Mucosa of stomach (tissue), 1 donor: ENCODE results near the gene OGA.

Experiments used
- H3K27me3 ChIP-seq: one replicate; pipeline ENCODE4 v1.7.0; 2013; ENCODE audit warnings: mild to moderate bottlenecking, low read length; ENCODE audit not compliant: control insufficient read depth, insufficient read depth
- H3K36me3 ChIP-seq: one replicate; pipeline ENCODE4 v1.7.0; 2013; ENCODE audit warnings: low read length; ENCODE audit not compliant: control insufficient read depth, insufficient read depth
- H3K4me1 ChIP-seq: one replicate; pipeline ENCODE4 v1.7.0; 2013; ENCODE audit warnings: mild to moderate bottlenecking, low read length; ENCODE audit not compliant: control insufficient read depth, insufficient read depth
- H3K4me3 ChIP-seq: one replicate; pipeline ENCODE4 v1.7.0; 2013; ENCODE audit warnings: low read length
- H3K9ac ChIP-seq: one replicate; pipeline ENCODE4 v1.7.0; 2013; ENCODE audit warnings: mild to moderate bottlenecking, low read length, moderate library complexity
- H3K9me3 ChIP-seq: one replicate; pipeline ENCODE4 v1.7.0; 2013; ENCODE audit warnings: mild to moderate bottlenecking, low read length, moderate library complexity; ENCODE audit not compliant: control insufficient read depth
- donor health status: Pancreatic carcinoma.

The OGA gene

DNA sequence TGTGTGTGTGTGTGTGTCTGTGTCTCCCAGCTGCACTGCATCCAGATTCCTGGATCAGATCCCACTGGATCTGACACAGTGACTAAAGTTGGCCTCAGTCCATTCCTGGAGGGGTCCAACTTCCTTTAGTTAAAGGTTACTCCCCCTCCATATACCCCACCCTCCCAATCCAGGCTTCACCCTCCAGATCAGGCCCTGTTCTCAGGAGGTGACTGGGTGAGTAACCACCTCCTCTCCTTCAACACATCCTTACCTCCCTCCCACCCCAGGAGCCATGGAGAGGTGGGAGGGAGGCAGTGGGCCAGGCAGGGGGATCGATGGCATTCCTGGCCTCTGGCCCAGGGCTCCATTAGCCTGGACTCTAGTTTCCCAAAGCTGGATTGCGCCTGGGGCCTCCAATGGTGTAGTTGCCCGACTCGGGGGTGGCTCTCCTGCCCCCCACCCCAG lies 14.1 kb upstream of the OGA start:
- Histone ChIP-seq H3K9ac (no peak overlapping the region), H3K4me3 (no peak overlapping the region), H3K9me3 (no peaks in the 10 kb centered on the region), H3K36me3 (no peaks in the 10 kb centered on the region), H3K4me1 (peaks cover 15% of the 10 kb centered on the region), H3K27me3 (no peaks in the 10 kb centered on the region)

DNA sequence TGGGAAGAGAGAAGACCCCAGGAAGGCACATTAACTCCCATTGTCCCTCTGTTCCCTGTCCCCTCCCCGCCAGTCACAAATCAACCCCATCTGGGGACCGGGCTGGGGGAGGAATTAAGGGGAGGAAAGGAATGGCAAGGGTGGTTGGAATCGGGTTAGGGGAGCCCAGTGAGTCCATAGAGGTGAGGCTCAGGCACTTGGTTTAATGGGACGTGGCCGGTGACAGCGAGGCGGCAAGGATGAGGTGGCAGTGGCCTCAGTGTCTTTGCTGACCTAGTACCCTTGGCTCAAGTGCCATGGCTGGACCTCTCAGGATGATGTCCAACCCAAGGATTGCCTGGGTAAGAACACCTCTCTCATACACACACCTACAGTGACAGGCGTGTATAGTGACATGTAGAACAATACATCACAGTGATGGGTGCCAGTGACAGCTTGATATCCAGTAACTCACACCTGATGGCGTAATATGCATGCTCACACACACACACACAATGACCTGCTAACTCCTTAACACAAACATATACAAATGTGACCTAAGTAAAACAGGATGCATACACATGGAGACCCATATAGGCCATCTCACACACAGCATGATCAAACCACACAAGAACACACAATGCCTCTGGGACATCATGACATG lies 13.0 kb upstream of the OGA start:
- no peaks in the 10 kb centered on the region for H3K36me3 ChIP-seq
- H3K27me3 ChIP-seq: no peaks in the 10 kb centered on the region
- H3K4me3 ChIP-seq: peak overlapping the region; percentile 6
- H3K9me3 ChIP-seq: no peaks in the 10 kb centered on the region
- peaks cover 15% of the 10 kb centered on the region for H3K4me1 ChIP-seq
- peak overlapping the region; percentile 30 for H3K9ac ChIP-seq

DNA sequence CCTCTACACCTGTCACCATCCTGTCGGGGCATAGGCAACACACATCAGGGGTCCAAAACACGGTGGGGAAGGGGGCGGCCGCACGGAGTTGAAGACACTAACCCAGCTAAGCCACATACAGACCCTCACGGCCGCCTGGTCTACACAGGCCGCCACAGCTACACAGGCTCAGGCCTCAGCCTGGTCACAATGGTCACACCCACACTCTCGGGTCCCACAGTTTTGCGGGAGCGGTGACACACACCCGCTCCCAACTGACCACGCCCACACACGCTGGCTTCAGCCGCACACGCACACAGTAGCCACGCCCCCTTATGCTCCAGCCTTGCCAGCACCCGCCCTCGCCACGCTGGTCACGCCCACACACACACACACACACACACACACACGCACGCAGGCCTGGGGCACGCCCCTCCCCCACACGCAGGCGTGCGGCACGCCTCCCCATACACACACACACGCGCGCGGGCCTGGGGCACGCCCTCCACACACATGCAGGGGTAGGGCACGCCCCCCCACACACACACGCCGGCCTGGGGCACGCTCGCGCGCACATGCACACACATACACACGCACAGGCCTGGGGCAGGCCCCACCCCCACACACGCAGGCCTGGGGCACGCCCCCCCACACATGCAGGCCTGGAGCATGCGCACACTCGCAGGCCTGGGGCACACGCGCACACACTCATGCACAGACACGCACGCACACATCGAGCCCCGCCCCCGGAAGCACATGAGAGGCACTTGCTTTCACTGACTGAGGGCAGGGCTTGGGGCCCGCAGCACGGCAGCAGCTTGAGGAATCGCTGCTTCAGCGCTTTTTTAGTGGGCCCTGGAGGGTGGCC lies 12.3 kb upstream of the OGA start:
- Histone ChIP-seq H3K4me3 (peak overlapping the region; percentile 6), H3K9me3 (no peaks in the 10 kb centered on the region), H3K36me3 (no peaks in the 10 kb centered on the region), H3K27me3 (no peaks in the 10 kb centered on the region), H3K9ac (peak overlapping the region; percentile 30), H3K4me1 (peaks cover 15% of the 10 kb centered on the region)

DNA sequence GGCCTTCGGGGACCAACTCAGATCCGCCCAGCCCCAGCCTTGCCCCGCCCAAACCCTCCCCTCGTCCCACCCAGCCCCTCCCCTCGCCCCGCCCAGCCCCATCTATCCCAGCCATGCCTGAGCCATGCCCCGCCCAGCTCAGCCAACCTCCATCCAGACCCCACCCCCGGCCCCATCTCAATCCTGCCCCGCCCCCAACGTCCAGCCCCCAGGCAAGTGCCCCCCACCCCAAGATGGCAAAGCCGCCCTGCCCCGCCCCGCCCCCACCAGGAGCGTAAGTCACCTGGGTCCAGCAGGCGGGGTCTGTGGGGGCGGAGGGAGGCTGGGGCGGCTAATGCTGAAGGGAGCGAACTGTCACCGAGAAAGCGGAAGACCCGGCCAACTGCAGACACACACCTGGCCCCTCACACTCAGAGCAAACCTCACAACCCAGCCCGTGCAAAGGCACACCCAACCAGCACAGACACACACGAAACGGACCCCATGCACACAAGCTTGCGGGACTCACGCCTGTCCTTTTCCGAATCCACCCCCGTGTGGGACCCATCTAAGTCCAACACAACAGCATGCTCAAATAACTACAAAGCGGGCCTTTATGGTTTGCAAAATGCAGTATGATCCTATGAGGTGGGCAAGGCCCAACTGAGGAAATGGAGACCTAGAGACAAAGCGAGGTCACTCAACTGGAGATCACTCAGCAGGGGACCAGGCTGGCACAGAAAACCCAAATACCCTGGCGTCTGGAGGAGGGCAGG lies 11.5 kb upstream of the OGA start:
- Histone ChIP-seq H3K27me3 (no peaks in the 10 kb centered on the region), H3K9me3 (no peaks in the 10 kb centered on the region), H3K36me3 (no peaks in the 10 kb centered on the region), H3K9ac (no peak overlapping the region), H3K4me3 (peak overlapping the region; percentile 6), H3K4me1 (peaks cover 15% of the 10 kb centered on the region)

DNA sequence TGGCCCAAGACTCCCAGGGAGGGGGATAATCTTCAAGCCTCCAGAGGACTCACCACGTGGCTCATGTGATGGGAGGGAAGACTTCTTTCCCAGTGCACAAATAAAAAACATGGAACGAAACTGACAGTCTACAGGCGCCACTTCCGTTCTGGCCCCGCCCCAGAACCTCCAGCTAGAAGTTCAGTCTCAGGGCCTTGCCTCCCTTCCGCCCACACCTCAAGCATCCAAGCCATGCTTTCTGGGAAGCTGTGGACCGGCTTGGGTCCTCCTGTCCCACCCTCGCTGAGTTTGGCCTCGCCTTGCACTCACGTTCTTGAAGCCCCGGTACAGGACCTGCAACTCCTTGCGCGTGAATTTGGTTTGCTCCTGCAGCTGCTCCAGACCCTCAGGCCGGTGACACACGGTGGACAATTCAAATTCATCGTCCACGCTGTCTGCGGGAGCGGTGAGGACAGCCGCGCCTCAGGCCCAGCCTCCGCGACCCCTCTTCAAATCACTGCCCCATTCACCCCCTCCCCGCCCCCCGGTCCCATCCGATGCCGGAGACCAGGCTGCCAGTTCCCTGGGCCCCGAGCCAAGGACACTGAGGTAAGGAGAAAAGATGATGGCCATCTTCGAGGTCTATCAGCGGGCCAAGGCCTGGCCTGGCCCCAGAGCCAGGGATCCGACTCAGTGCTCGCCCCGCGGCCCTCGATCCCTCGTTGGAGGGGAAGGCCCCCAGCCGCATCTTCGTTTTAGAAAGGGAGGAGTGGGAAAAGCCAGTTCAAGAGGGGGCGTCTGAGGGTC lies 10.7 kb upstream of the OGA start:
- no peaks in the 10 kb centered on the region for H3K27me3 ChIP-seq
- H3K36me3 ChIP-seq: no peaks in the 10 kb centered on the region
- H3K9me3 ChIP-seq: no peaks in the 10 kb centered on the region
- no peak overlapping the region for H3K9ac ChIP-seq
- no peak overlapping the region for H3K4me3 ChIP-seq
- peaks cover 15% of the 10 kb centered on the region for H3K4me1 ChIP-seq

DNA sequence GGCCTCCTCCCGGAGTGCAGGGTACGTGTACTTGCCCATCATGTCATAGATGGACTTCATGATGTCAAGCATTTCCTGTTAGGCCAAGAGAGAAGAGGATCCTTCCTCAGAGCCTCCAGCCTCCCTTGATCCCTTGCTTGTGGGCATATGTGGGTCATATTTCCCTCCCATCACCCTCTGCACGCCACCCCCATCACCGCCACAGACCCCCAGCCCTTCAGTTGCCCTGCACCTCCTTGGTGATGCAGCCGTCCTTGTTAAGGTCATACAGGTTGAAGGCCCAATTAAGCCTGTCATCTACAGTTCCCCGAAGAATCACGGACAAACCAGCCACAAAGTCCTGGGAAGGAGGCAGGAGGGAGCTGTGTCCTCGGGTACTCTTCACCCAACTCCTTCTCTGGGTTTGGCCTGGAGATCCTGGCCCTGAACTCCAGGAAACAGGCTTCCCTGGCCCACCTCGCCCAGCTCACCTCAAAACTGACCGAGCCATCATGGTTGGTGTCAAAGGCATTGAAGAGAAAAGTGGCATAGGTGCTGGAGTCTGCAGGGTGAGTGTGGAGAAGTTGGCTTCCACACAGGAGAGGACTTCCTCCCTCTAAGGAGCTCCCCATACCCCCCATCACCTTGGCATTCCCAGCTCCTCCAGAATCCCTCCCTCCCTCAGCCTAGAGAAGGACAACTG lies 9.8 kb upstream of the OGA start:
- Histone ChIP-seq H3K4me3 (no peak overlapping the region), H3K9me3 (no peaks in the 10 kb centered on the region), H3K4me1 (peaks cover 15% of the 10 kb centered on the region), H3K27me3 (no peaks in the 10 kb centered on the region), H3K9ac (no peak overlapping the region), H3K36me3 (no peaks in the 10 kb centered on the region)

DNA sequence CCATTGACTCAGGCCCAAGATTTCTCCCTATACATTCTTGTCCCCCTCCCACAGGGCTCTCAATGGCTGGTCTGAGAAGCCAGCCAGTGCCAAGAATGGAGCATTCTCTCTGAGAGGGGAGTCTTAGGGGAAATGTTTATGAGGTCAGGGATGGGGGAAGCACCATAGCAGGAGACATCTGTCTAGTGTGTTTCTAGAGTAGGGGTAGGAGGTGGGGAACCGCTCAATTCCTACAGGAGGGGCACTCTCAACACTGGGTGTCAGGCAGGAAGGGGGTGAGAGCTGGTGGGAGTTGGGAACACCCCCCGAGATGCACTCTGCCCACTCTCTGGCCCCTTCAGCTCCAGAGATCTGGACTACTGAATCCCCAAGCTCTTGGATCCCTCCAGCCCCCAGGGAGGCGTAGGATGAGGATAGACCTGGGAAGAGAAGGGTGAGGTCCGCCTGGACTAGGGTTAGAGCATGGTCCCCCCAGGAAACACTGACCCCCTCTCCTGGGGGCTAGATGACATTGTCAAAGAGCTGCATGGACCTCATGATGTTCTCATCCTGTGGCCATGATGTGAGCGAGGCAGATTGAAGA lies 8.7 kb upstream of the OGA start:
- H3K36me3 ChIP-seq: no peaks in the 10 kb centered on the region
- no peak overlapping the region for H3K9ac ChIP-seq
- no peaks in the 10 kb centered on the region for H3K27me3 ChIP-seq
- H3K9me3 ChIP-seq: no peaks in the 10 kb centered on the region
- H3K4me3 ChIP-seq: no peak overlapping the region
- peaks cover 15% of the 10 kb centered on the region for H3K4me1 ChIP-seq

DNA sequence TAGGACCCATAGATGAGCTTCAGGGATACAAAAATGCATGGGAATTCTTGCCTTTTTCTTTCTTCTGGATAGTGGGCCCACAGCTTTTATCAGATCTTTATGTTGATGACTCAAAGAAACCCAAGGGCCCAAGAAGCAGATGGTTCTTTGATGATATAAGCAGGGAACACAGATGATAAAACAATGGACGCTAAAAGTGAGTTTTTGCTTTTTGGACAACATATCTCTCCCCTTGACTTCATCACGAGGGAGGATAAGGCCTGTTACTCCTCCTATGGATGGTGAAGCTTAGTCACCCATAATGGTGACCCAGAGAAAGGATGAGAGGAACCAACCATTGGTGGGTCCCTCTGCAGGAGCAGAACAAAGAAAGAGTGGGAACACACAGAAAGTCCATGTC lies 6.5 kb upstream of the OGA start:
- H3K4me3 ChIP-seq: no peak overlapping the region
- no peaks in the 10 kb centered on the region for H3K9me3 ChIP-seq
- no peaks in the 10 kb centered on the region for H3K36me3 ChIP-seq
- no peak overlapping the region for H3K9ac ChIP-seq
- H3K27me3 ChIP-seq: no peaks in the 10 kb centered on the region
- peaks cover under 1% of the 10 kb centered on the region for H3K4me1 ChIP-seq

DNA sequence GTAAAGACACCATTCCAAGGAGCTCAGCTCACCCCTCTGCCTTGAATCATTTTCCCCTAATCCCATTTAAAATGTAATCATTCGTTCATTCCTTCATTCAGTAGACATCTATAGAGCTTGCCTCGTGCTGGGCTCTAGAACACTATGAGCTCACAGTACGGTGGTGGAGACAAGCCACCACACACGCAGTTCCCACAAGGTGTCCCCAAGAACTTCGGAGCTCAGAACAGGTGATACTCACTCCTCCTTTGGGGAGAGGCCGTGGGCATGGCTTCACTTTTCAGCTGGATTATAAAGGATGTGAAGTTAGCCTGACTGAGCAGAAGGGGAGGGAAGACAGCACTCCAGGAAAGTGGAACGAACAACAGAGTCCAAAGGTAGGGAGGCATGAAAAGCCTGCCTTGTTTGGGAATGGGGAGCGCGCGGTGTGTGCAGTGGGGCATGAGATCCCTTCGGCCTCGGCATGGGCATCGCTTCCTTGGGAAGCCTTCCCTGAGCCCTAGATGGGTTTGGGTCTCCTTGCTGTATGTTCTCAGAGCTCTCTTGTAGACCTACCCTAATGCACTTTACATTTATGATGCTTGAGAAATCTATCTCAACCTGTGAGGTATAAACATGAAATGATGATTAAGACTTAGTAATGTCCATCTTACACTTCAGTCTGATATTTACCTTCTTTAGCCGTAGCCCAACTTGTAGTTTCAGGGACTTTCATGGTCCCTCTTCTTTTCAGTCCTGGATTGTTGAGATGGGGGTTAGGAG lies 809 bp upstream of the OGA start:
- no peak overlapping the region for H3K4me3 ChIP-seq

DNA sequence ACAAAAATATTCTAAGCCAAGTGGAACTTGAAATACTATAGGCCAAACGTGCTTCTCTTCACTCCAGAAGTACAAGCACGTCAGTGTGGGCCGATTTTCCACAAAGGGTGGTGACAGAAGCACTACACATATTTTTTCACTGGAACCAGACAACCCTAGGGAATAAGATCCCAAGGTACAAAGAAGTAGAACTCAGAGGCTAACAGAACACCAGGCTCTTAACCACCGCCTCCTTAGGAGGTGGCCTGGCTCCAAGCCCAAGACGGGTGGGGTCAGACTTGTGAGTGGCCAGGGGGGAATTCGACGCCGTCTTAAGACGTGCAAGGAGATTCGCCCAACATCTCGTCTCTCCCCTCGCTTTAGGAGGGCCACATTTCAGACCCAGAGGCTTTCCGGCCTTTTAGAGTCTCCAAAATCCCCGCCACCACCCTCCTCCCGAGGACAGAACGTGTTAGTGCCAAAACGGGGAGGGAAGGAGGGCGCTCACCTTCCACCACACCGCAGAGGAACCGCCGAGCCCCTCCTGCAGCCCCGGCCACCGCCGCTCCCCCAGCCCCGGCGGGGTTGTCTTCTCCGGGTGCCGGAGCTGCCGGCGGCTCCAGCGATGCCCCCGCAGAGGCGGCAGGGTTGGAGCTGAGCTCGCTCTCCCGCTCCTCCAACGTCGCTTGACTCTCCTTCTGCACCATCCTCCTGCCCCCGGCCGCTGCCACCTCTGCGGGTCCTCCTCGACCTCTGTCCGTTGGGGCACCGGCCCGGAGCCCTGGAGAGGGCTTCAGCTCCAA lies 716 bp downstream of the OGA start:
- Histone ChIP-seq H3K9ac (peak overlapping the region; percentile 87), H3K36me3 (no peaks in the 10 kb centered on the region), H3K4me3 (peak overlapping the region; percentile 40), H3K9me3 (no peaks in the 10 kb centered on the region), H3K27me3 (no peaks in the 10 kb centered on the region), H3K4me1 (peaks cover 24% of the 10 kb centered on the region)

More for the DNA sequence above, 809 bp upstream of the OGA start:
- Histone ChIP-seq H3K9ac (peak overlapping the region; percentile 87), H3K9me3 (no peaks in the 10 kb centered on the region), H3K4me1 (peaks cover 21% of the 10 kb centered on the region), H3K36me3 (no peaks in the 10 kb centered on the region), H3K27me3 (no peaks in the 10 kb centered on the region)
